Panc1 (cell line): ENCODE measurements around the gene TWSG1. TPM values are rescaled to one million over a fixed set of nuclear protein-coding genes. Genes with fewer than 3 reads are reported as not detected.
A peak's percentile ranks its signal among the peaks of the same experiment; 100 is the strongest.

Experiments
- ATAC-seq: fragments of 200-7000 bp; cut with Tn5 transposase; 2 replicates; pipeline ENCODE4 v1.9.1; 2020; ENCODE audit warnings: mild to moderate bottlenecking, moderate library complexity
- BruUV-seq: library from RNA; stranded (reverse); fragments of 400-500 nt; replicated peaks from 2 replicates; lab custom pipeline; 2021; lab: Mats Ljungman, UMichigan
- CTCF ChIA-PET: fragments of 300-600 bp; sonication (Branson Sonifier 250); formaldehyde crosslinking; loops from one replicate; lab custom pipeline; 2022; ENCODE audit warnings: antibody characterized with exemption; lab: Charles Lee
- POLR2A ChIA-PET: fragments of 300-600 bp; sonication (Branson Sonifier 250); formaldehyde crosslinking; loops from one replicate; lab custom pipeline; 2022; ENCODE audit warnings: antibody characterized with exemption; lab: Charles Lee
- DNase-seq: peaks from one replicate; pipeline ENCODE4 v3.0.0-alpha.2; 2010; ENCODE audit warnings: low read depth, low spot score
- H3K27ac ChIP-seq: 2 replicates; pipeline ENCODE4 v1.5.1; 2011; ENCODE audit warnings: mild to moderate bottlenecking, low read length, inconsistent platforms
- H3K27me3 ChIP-seq: fragments of 200-500 bp; sonication (Bioruptor generic); 2 replicates; pipeline ENCODE4 v1.6.0; 2014; ENCODE audit warnings: low read length, inconsistent platforms; ENCODE audit not compliant: control insufficient read depth, insufficient read depth
- H3K36me3 ChIP-seq: fragments of 200-500 bp; sonication (Bioruptor generic); 2 replicates; pipeline ENCODE4 v1.5.1; 2014; ENCODE audit warnings: inconsistent platforms, mild to moderate bottlenecking, low read length, moderate library complexity; ENCODE audit not compliant: control insufficient read depth, insufficient read depth
- H3K4me1 ChIP-seq: 2 replicates; pipeline ENCODE4 v1.5.1; 2011; ENCODE audit warnings: inconsistent platforms, mild to moderate bottlenecking, low read length, moderate library complexity; ENCODE audit not compliant: control insufficient read depth, insufficient read depth
- H3K4me3 ChIP-seq, 2 experiments: 2 replicates each; pipeline ENCODE4 v1.5.1; 2011 to 2012; ENCODE audit warnings: low read depth in 2 of 2, low read length in 2 of 2, mild to moderate bottlenecking in 2 of 2, inconsistent platforms in 1 of 2, moderate library complexity in 1 of 2
- H3K9me3 ChIP-seq: fragments of 200-500 bp; sonication (Bioruptor generic); 2 replicates; pipeline ENCODE4 v1.5.1; 2014; ENCODE audit warnings: low read depth, mild to moderate bottlenecking, inconsistent platforms, low read length, moderate library complexity; ENCODE audit not compliant: control insufficient read depth, insufficient read depth
- POLR2AphosphoS5 ChIP-seq: IDR thresholded peaks from 2 replicates; pipeline ENCODE4 v1.6.1; 2012; ENCODE audit warnings: mild to moderate bottlenecking, low read depth, low read length, moderate library complexity
- SIN3A ChIP-seq: IDR thresholded peaks from 2 replicates; pipeline ENCODE4 v1.6.1; 2012; ENCODE audit warnings: low read depth, mild to moderate bottlenecking, low read length, moderate library complexity, borderline replicate concordance; ENCODE audit not compliant: insufficient read depth
- TCF7L2 ChIP-seq: IDR thresholded peaks from 2 replicates; pipeline ENCODE4 v1.6.1; 2011; ENCODE audit warnings: mild to moderate bottlenecking, low read depth, low read length, inconsistent platforms
- in situ Hi-C: cut with HindIII; loops from 2 replicates; pipeline ENCODE4 v1.10.0; 2016; ENCODE audit warnings: low sequenced_read_pairs, low pct_unique_long_range_greater_than_20kb
- intact Hi-C: fragments of 100-400 bp; cut with micrococcal nuclease; formaldehyde crosslinking; loops from one replicate; pipeline ENCODE4 v1.10.0; 2022; ENCODE audit not compliant: unreplicated experiment
- total RNA-seq: library from RNA; stranded (reverse); gene quantifications from one replicate; pipeline ENCODE4 v1.2.1, GENCODE V29; 2021; ENCODE audit not compliant: unreplicated experiment
- TF ChIP-seq, protein P1 (sequence below), 2 experiments: IDR thresholded peaks; 2 replicates each; pipeline ENCODE4 v1.6.1; 2011 to 2012; ENCODE audit warnings: low read depth in 2 of 2, control low read depth in 1 of 2, low read length in 1 of 2, mild to moderate bottlenecking in 1 of 2, moderate library complexity in 1 of 2; ENCODE audit not compliant: insufficient read depth in 1 of 2
- TF ChIP-seq, protein P2 (sequence below): fragments of 450-650 bp; IDR thresholded peaks from 2 replicates; pipeline ENCODE4 v1.5.1; 2017; ENCODE audit warnings: mild to moderate bottlenecking

The TWSG1 gene
- total RNA-seq, 1 experiment from 2014 or later, result 54.1 TPM

DNA sequence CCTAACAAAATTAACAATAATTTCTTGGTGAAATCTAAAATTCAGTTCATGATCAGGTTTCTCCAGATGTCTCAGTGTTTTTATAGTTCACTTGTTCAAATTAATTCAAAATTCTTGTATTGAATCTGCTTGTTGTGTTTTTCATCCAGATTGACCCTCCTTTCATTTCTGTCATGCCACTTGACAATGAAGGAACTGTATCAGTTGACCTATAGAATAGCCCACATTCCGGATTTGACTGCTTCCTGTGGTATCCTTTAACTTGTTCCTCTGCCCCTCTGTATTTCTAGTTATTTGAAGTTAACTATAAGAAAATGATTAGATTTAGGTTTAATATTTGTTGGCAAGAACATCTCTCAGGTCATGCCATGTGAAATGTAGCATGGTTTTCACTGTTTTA is 53.3 kb downstream of the TWSG1 start:
- BruUV-seq, result no TSS peak
- in situ Hi-C loops (no loop called here), intact Hi-C loops (no loop called here)

DNA sequence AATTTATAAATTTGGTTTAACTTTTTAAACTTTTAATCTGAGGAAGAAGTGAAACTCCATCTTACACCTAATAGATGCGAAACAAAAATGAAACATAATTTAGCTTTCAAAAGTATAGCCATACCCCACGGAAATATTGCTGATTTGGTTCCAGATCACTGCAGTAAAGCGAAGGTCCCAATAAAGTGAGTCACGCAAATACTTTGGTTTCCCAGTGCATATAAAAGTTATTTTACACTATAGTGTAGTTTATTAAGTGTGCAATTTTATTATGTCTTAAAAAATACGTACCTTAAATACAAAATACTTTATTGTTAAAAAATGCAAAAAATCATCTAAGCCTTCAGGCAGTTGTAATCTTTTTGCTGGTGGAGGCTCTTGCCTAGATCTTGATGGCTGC is 55.1 kb downstream of the TWSG1 start:
- no peak overlapping the region for H3K27ac ChIP-seq
- no peaks in the 10 kb centered on the region for H3K27me3 ChIP-seq
- peaks cover 4% of the 10 kb centered on the region; the same call in 1 of the 2 replicates for H3K9me3 ChIP-seq
- no peak overlapping the region for H3K4me3 ChIP-seq
- DNase-seq (no peak), ATAC-seq (no peak)
- TF ChIP-seq TCF7L2, result no peak
- intact Hi-C loops (no loop called here), in situ Hi-C loops (no loop called here)
- H3K36me3 ChIP-seq, result no peaks in the 10 kb centered on the region
- POLR2A ChIA-PET, result no interaction called here
- BruUV-seq, result no TSS peak
- no peaks in the 10 kb centered on the region for H3K4me1 ChIP-seq
- CTCF ChIA-PET, result no interaction called here

More for the DNA sequence above, 53.3 kb downstream of the TWSG1 start:
- Histone ChIP-seq H3K9me3 (peaks cover 4% of the 10 kb centered on the region; the same call in 1 of the 2 replicates), H3K36me3 (no peaks in the 10 kb centered on the region), H3K4me1 (no peaks in the 10 kb centered on the region), H3K27ac (no peak overlapping the region), H3K4me3 (no peak overlapping the region), H3K27me3 (no peaks in the 10 kb centered on the region)
- ChIA-PET POLR2A (interaction anchor here (0.6 kb wide), 1 partner anchor 278 kb away, joined by 4 read pairs; no protein-coding TSS in a partner anchor), CTCF (no interaction called here)
- ATAC-seq, result no peak
- no peak for DNase-seq
- TF ChIP-seq TCF7L2 (no peak), POLR2AphosphoS5 (no peak), SIN3A (no peak)
- TF ChIP-seq, protein P1, sequence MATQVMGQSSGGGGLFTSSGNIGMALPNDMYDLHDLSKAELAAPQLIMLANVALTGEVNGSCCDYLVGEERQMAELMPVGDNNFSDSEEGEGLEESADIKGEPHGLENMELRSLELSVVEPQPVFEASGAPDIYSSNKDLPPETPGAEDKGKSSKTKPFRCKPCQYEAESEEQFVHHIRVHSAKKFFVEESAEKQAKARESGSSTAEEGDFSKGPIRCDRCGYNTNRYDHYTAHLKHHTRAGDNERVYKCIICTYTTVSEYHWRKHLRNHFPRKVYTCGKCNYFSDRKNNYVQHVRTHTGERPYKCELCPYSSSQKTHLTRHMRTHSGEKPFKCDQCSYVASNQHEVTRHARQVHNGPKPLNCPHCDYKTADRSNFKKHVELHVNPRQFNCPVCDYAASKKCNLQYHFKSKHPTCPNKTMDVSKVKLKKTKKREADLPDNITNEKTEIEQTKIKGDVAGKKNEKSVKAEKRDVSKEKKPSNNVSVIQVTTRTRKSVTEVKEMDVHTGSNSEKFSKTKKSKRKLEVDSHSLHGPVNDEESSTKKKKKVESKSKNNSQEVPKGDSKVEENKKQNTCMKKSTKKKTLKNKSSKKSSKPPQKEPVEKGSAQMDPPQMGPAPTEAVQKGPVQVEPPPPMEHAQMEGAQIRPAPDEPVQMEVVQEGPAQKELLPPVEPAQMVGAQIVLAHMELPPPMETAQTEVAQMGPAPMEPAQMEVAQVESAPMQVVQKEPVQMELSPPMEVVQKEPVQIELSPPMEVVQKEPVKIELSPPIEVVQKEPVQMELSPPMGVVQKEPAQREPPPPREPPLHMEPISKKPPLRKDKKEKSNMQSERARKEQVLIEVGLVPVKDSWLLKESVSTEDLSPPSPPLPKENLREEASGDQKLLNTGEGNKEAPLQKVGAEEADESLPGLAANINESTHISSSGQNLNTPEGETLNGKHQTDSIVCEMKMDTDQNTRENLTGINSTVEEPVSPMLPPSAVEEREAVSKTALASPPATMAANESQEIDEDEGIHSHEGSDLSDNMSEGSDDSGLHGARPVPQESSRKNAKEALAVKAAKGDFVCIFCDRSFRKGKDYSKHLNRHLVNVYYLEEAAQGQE (IDR thresholded peaks at IDR 0.05; ENCODE audit: insufficient read depth in 1 of 2, low read depth in 2 of 2, low read length in 1 of 2), result no peak
- TF ChIP-seq, protein P2, sequence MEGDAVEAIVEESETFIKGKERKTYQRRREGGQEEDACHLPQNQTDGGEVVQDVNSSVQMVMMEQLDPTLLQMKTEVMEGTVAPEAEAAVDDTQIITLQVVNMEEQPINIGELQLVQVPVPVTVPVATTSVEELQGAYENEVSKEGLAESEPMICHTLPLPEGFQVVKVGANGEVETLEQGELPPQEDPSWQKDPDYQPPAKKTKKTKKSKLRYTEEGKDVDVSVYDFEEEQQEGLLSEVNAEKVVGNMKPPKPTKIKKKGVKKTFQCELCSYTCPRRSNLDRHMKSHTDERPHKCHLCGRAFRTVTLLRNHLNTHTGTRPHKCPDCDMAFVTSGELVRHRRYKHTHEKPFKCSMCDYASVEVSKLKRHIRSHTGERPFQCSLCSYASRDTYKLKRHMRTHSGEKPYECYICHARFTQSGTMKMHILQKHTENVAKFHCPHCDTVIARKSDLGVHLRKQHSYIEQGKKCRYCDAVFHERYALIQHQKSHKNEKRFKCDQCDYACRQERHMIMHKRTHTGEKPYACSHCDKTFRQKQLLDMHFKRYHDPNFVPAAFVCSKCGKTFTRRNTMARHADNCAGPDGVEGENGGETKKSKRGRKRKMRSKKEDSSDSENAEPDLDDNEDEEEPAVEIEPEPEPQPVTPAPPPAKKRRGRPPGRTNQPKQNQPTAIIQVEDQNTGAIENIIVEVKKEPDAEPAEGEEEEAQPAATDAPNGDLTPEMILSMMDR, result no peak

DNA sequence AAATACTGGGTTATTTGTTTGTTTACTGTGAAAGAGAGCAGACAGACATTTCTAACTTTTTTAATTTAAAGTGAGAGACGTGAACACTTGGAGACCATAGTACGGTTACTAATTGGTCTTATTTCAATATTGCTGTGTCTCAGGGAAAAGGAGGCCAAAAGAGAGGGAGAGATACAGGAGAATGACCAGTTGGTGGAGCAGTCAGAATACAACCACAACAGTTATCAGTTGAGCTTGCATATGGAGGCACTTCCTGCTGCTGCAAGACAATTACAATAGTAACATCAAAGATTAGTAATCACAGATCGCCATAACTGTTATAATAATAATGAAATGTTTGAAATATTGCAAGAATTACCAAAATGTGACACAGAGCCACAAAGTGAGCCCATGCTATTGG is 58.2 kb downstream of the TWSG1 start:
- no peak for DNase-seq
- in situ Hi-C loops (no loop called here), intact Hi-C loops (no loop called here)
- Histone ChIP-seq H3K9me3 (peaks cover 4% of the 10 kb centered on the region; the same call in 1 of the 2 replicates), H3K27ac (no peak overlapping the region), H3K27me3 (no peaks in the 10 kb centered on the region), H3K36me3 (no peaks in the 10 kb centered on the region), H3K4me1 (no peaks in the 10 kb centered on the region), H3K4me3 (no peak overlapping the region)
- ChIA-PET POLR2A (no interaction called here), CTCF (interaction anchor here (0.6 kb wide), 1 partner anchor 149 kb away, joined by 6 read pairs; no protein-coding TSS in a partner anchor)
- no peak for TF ChIP-seq POLR2AphosphoS5
- TF ChIP-seq SIN3A, result no peak
- TF ChIP-seq, protein P1 (IDR thresholded peaks at IDR 0.05; ENCODE audit: insufficient read depth in 1 of 2, low read depth in 2 of 2, low read length in 1 of 2), result no peak
- no peak for TF ChIP-seq TCF7L2
- TF ChIP-seq, protein P2, result peak; percentile 4; the same call in 1 of the 2 replicates
- no TSS peak for BruUV-seq
- ATAC-seq, result no peak
